HG02938 (cell line): ENCODE measurements around the gene TPSD1.

Experiments used
- ATAC-seq: cut with Tn5 transposase; IDR thresholded peaks from one replicate; pipeline ENCODE4 v1.9.1; 2021; ENCODE audit warnings: mild to moderate bottlenecking, moderate library complexity; ENCODE audit not compliant: unreplicated experiment

The TPSD1 gene

DNA sequence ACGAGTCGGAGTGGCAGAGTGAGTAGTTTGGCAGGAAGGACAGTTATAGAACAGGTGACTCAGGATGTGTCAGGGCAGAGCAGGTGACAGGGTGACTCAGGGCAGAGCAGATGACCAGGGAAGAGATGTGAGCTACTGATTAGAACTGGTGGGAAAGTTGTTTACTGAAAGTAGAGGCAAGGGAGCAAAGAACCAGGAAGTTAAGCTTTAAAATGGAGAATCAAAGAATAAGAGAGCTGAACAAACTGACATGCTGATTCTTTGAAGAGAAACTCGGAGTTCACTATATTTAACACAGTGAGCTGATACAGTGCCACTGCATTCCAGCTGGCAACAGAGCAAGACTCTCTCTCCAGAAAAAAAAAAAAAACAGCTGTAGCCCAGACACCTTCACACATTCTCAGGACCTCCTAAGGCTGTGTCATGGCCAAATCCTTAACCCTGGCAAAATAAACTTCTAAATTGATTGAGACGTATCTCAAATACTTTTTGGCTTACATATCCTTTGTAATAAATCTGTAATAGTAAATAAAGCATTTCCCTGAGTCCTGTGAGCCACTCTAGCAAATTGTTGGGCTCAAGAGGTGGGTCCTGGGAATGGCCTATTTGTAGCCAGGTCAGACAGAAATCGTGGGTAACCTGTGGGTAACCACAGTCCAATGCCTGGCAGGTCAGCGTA is 41.3 kb downstream of the TPSD1 start:
- no peak for ATAC-seq

- no peak for ATAC-seq
Observed at GRCh38 chr16:1298406-1298805, 42.5 kb downstream of the TPSD1 start.

- ATAC-seq = no peak
Observed at GRCh38 chr16:1299012-1299867, 43.4 kb downstream of the TPSD1 start.

DNA sequence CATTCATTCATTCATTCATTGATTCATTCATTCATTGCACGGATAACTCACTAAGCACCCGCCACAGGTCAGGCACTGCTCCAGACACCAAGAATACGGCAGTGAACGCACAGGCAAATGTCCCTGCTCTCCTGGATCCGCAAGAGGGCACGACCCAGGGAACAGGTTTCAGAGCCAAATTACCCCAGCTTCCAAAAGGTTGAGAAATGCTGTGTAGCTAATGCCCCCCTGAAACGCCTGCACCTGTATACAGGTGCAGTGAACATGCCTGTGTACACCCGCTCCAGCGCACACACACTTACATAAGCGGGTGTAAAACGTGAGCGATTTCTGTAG is 44.0 kb downstream of the TPSD1 start:
- no peak for ATAC-seq

DNA sequence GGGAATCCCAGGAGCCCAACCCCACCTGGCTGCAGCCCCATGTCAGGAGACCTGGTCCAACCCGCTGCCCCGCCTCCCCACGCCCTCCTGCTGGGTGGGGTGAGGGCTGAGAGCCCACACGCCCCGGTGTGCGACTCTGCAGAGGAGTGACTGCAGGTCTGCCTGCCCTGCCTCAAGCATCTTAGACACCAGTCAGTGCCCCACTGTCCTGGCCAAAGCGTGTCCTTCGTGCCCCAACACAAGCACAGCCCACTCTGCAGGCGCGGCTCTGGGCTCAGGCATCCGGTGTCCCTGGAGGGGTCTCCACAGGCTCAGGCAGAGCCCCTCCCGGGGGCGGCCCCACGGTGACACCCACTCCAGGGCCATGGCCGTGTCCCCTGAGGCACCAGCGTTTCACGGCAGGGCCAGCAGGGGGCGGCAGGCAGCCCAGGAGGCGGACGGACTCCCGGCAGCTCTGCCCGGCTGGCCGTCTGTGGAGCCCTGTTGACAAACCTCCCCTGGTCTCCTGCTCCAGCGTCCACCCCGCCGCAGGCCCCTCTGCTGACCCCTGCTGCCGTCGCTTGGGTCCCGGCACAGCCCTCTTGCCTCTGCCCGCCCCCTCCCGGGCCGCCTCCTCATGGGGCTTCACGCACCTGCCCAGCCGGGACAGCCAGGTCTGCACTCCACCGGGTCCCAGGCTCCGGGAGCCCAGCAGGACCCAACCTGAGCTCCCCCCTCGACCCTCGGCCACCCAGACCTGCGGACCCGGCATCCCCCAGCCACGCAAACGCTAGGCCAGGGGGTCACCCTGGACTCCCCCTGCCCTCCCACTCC is 45.0 kb downstream of the TPSD1 start:
- no peak for ATAC-seq

DNA sequence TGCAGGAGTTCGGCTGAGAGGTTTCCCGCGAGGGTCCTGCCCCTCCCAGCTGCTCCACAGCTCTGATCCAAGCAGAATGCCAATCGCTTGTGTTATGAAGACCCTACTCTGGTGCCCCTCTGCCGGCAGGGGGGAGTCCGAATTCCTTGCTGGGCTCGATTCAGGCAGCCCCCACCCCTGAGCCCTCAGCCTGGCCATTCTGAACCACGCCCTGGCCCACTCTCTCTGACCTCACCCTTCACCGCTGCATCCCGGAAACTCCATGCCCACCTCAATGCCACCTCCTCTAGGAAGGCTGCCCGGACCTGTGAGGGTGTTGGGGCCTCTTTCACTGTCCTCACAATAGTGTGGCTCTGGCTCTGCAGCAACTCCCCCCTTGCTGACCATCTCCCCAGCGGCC is 45.7 kb downstream of the TPSD1 start:
- no peak for ATAC-seq

GRCh38 chr16:1305823-1306222 is 50.0 kb downstream of the TPSD1 start:
- no peak for ATAC-seq

- ATAC-seq = no peak
Observed at GRCh38 chr16:1306334-1306733, 50.5 kb downstream of the TPSD1 start.

DNA sequence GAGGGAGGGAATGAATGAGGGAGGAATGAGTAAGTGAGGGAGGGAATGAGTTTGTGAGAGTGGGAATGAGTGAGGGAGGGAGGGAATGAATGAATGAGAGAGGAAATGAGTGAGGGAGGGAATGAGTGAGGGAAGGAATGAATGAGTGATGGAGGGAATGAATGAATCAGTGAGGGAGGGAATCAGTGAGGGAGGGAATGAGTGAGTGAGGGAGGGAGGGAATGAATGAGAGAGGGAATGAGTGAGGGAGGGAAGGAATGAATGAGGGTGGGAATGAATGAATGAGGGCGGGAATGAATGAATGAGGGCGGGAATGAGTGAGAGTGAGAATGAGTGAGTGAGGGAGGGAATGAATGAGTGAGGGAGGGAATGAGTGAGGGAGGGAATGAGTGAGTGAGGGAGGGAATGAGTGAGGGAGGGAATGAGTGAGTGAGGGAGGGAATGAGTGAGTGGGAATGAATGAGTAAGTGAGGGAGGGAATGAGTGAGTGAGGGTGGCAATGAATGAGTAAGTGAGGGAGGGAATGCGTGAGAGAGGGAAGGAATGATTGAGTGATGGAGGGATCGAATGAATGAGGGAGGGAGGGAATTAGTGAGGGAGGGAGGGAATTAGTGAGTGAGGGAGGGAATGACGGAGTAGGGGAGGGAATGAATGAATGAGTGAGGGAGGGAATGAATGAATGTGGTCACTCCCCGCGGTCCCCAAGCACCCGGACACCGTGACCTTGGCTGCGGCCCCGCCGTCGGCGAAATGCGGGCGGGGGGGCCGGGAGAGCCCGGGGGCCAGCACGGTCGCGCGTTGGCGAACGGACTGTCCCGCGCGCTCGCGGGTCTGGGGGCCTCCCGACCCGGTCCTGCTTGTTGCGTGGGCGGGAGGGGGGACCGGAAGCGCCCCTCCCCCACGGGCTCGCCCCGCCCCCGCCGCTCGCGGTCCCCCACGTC is 52.4 kb downstream of the TPSD1 start:
- ATAC-seq = peak; percentile 22
